ENCODE data around the gene PARVA. TPM values are rescaled to one million over a fixed set of nuclear protein-coding genes. Genes with fewer than 3 reads are reported as not detected.

The PARVA gene
- polyA plus RNA-seq, 2 of the 4 experiments (the other 2 are of a cell fraction), result 25.5 to 26.1 TPM

DNA sequence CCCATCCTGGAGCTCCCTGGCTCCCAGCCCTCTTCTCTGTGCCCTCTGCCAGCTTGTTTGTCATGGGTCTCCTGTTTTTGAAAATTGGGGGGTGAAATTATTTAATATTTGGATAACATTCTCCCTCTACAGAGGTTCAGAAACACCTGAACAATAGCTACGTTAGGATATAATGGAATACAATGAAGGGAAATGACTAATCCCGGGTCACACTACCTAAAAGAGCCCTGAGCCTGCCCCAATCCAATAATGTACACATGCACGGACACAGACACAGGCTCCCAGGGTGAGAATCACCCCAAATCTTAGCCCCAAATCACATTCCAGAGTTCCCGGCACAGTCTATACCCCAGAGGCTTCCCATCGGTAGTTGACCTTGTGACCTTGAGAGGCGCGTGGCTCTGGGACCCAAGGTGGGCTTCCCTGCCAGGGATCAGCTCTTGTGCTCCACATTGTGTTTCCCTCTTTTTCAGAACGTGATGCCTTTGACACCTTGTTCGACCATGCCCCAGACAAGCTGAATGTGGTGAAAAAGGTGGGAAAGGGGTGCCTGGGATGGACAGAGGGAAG, 135.5 kb downstream of the PARVA start:
- no peak for DNase-seq (ENCODE audit: low read depth in 1 of 2, low spot score in 1 of 2)
- WGBS (ENCODE audit: missing lambda C conversion rate), result 71% methylated on average over 9 of the region's 9 CpGs
- ATAC-seq, result no peak
- no peak for TF ChIP-seq FOSL2 (IDR thresholded peaks at IDR 0.05)
- TF ChIP-seq FOSL2 (CRISPR knock-in tag; IDR thresholded peaks at IDR 0.05), result no peak
- TF ChIP-seq HOXB13 (CRISPR knock-in tag; IDR thresholded peaks at IDR 0.05; ENCODE audit: low read depth), result no peak
- TF ChIP-seq MAFK (IDR thresholded peaks at IDR 0.05; ENCODE audit: partially characterized antibody), result no peak
- no peak for TF ChIP-seq ZSCAN20 (CRISPR knock-in tag; IDR thresholded peaks at IDR 0.05)
- TF ChIP-seq MYC (IDR thresholded peaks at IDR 0.05; ENCODE audit: borderline replicate concordance, low read length), result no peak
- TF ChIP-seq, protein P1, sequence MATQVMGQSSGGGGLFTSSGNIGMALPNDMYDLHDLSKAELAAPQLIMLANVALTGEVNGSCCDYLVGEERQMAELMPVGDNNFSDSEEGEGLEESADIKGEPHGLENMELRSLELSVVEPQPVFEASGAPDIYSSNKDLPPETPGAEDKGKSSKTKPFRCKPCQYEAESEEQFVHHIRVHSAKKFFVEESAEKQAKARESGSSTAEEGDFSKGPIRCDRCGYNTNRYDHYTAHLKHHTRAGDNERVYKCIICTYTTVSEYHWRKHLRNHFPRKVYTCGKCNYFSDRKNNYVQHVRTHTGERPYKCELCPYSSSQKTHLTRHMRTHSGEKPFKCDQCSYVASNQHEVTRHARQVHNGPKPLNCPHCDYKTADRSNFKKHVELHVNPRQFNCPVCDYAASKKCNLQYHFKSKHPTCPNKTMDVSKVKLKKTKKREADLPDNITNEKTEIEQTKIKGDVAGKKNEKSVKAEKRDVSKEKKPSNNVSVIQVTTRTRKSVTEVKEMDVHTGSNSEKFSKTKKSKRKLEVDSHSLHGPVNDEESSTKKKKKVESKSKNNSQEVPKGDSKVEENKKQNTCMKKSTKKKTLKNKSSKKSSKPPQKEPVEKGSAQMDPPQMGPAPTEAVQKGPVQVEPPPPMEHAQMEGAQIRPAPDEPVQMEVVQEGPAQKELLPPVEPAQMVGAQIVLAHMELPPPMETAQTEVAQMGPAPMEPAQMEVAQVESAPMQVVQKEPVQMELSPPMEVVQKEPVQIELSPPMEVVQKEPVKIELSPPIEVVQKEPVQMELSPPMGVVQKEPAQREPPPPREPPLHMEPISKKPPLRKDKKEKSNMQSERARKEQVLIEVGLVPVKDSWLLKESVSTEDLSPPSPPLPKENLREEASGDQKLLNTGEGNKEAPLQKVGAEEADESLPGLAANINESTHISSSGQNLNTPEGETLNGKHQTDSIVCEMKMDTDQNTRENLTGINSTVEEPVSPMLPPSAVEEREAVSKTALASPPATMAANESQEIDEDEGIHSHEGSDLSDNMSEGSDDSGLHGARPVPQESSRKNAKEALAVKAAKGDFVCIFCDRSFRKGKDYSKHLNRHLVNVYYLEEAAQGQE (IDR thresholded peaks at IDR 0.05), result no peak
- no peak for TF ChIP-seq KDM1A (IDR thresholded peaks at IDR 0.05; ENCODE audit: low read depth)
- TF ChIP-seq GATA3 (IDR thresholded peaks at IDR 0.05; ENCODE audit: borderline replicate concordance), result no peak
- TF ChIP-seq TFCP2L1 (CRISPR knock-in tag; IDR thresholded peaks at IDR 0.05), result no peak
- no peak for TF ChIP-seq FOXS1 (CRISPR knock-in tag; IDR thresholded peaks at IDR 0.05)
- TF ChIP-seq ZFP36 (IDR thresholded peaks at IDR 0.05; ENCODE audit: borderline replicate concordance, partially characterized antibody), result no peak
- no peak overlapping the region for H3K27ac ChIP-seq
- H3K4me3 ChIP-seq, result no peak overlapping the region
- H3K4me1 ChIP-seq, result no peaks in the 10 kb centered on the region
- FAIRE-seq, result no peak
- ChIA-PET CTCF (no interaction called here), POLR2A (no interaction called here)
- no peaks in the 10 kb centered on the region for H3K9me3 ChIP-seq
- H3K4me2 ChIP-seq, result no peak overlapping the region

DNA sequence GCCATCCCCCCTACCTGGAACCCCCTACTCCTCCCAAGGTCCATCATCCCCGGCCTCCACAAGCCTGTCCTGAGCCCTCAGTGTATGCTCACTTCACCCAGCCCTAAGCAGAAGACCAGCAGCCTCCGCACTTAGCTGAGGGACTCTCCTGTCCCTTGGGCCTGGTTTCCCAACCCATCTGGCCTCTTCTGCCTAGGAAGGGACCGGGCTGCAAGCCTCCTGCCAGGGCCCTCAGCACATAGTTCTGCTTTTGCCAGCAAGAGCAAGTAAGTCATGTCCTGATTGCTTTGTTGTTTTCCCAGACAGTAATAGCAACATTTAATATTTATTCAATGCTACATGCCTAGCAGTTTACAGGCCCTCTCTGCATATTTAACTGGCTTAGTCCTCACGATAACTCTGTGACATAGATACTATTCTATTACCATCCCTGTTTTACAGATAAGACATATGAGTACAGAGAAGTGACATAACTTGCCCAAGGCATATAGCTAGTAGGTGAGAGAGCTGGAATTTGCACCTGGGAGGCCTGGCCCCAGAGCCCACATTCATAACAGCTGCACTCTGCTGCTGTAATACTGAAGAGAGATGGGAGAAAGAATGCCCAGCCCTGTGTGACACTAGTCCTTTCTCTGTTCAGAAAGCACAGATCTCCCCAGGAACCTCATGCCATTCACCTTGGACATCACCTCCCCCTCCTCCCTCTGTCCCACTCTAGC, 139.2 kb downstream of the PARVA start:
- FAIRE-seq (no peak), ATAC-seq (no peak), DNase-seq (ENCODE audit: low read depth in 1 of 2, low spot score in 1 of 2) (no peak)
- H3K4me2 ChIP-seq, result no peak overlapping the region
- CTCF ChIA-PET, result no interaction called here
- no peak overlapping the region for H3K4me3 ChIP-seq
- H3K4me1 ChIP-seq, result no peaks in the 10 kb centered on the region
- H3K27ac ChIP-seq, result no peak overlapping the region
- no peaks in the 10 kb centered on the region for H3K9me3 ChIP-seq
- POLR2A ChIA-PET, result no interaction called here
- WGBS (ENCODE audit: missing lambda C conversion rate), result 88% methylated on average over 4 of the region's 4 CpGs
- TF ChIP-seq POLR2AphosphoS2 (conservative IDR thresholded peaks at IDR 0.05; ENCODE audit: low read length), result no peak
- TF ChIP-seq RNF2 (IDR thresholded peaks at IDR 0.05; ENCODE audit: borderline replicate concordance, low read depth), result no peak
- no peak for TF ChIP-seq FOSB (CRISPR knock-in tag; IDR thresholded peaks at IDR 0.05)
- no peak for TF ChIP-seq NPAS2 (CRISPR knock-in tag; IDR thresholded peaks at IDR 0.05; ENCODE audit: borderline replicate concordance)

DNA sequence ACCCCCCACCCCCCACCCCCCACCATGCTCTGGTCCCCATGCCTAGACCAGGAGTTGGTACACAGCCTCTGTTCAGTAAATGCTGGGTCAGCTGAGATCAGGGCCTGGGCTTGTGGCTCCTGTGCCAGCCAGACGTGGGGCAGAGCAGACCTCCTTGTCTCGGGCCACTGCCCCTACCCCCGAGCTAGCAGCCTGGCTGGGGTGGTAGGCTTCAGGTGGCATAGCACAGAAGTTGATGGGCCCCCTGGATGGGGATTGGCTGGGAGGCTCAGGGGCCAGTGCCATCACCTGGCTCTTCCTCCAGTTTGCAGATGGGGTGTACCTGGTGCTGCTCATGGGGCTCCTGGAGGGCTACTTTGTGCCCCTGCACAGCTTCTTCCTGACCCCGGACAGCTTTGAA, 139.9 kb downstream of the PARVA start:
- CTCF ChIA-PET, result no interaction called here
- Histone ChIP-seq H3K4me1 (no peaks in the 10 kb centered on the region), H3K4me3 (no peak overlapping the region), H3K27ac (no peak overlapping the region), H3K9me3 (no peaks in the 10 kb centered on the region), H3K4me2 (no peak overlapping the region)
- WGBS (ENCODE audit: missing lambda C conversion rate), result 100% methylated on average over 1 of the region's 4 CpGs
- ATAC-seq (no peak), FAIRE-seq (no peak), DNase-seq (ENCODE audit: low read depth in 1 of 2, low spot score in 1 of 2) (no peak)
- POLR2A ChIA-PET, result no interaction called here
- TF ChIP-seq CHD4 (IDR thresholded peaks at IDR 0.05; ENCODE audit: borderline replicate concordance), result no peak
- TF ChIP-seq NFE2L2 (conservative IDR thresholded peaks at IDR 0.05; ENCODE audit: low read length), result no peak
- TF ChIP-seq, protein P2, sequence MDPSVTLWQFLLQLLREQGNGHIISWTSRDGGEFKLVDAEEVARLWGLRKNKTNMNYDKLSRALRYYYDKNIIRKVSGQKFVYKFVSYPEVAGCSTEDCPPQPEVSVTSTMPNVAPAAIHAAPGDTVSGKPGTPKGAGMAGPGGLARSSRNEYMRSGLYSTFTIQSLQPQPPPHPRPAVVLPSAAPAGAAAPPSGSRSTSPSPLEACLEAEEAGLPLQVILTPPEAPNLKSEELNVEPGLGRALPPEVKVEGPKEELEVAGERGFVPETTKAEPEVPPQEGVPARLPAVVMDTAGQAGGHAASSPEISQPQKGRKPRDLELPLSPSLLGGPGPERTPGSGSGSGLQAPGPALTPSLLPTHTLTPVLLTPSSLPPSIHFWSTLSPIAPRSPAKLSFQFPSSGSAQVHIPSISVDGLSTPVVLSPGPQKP (IDR thresholded peaks at IDR 0.05; ENCODE audit: low read depth, low read length), result no peak
- TF ChIP-seq ZNF302 (CRISPR knock-in tag; IDR thresholded peaks at IDR 0.05), result no peak
- no peak for TF ChIP-seq MAZ (IDR thresholded peaks at IDR 0.05; ENCODE audit: borderline replicate concordance, low read depth, low read length)
- TF ChIP-seq NR3C1 (IDR thresholded peaks at IDR 0.05), result no peak
- TF ChIP-seq, protein P3, sequence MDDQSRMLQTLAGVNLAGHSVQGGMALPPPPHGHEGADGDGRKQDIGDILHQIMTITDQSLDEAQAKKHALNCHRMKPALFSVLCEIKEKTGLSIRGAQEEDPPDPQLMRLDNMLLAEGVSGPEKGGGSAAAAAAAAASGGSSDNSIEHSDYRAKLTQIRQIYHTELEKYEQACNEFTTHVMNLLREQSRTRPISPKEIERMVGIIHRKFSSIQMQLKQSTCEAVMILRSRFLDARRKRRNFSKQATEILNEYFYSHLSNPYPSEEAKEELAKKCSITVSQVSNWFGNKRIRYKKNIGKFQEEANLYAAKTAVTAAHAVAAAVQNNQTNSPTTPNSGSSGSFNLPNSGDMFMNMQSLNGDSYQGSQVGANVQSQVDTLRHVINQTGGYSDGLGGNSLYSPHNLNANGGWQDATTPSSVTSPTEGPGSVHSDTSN (IDR thresholded peaks at IDR 0.05), result no peak
- TF ChIP-seq, protein P4, sequence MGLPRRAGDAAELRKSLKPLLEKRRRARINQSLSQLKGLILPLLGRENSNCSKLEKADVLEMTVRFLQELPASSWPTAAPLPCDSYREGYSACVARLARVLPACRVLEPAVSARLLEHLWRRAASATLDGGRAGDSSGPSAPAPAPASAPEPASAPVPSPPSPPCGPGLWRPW (IDR thresholded peaks at IDR 0.05), result no peak
- no peak for TF ChIP-seq POLR2AphosphoS2 (conservative IDR thresholded peaks at IDR 0.05; ENCODE audit: low read length)
- TF ChIP-seq, protein P5, sequence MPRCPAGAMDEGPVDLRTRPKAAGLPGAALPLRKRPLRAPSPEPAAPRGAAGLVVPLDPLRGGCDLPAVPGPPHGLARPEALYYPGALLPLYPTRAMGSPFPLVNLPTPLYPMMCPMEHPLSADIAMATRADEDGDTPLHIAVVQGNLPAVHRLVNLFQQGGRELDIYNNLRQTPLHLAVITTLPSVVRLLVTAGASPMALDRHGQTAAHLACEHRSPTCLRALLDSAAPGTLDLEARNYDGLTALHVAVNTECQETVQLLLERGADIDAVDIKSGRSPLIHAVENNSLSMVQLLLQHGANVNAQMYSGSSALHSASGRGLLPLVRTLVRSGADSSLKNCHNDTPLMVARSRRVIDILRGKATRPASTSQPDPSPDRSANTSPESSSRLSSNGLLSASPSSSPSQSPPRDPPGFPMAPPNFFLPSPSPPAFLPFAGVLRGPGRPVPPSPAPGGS (IDR thresholded peaks at IDR 0.05), result no peak
- TF ChIP-seq RFX5 (IDR thresholded peaks at IDR 0.05), result no peak
- TF ChIP-seq HOXB13 (CRISPR knock-in tag; IDR thresholded peaks at IDR 0.05; ENCODE audit: low read depth), result no peak

Measured in A549 (cell line).